ENCODE measurements around the gene CDH10.

CDH10 gene

DNA sequence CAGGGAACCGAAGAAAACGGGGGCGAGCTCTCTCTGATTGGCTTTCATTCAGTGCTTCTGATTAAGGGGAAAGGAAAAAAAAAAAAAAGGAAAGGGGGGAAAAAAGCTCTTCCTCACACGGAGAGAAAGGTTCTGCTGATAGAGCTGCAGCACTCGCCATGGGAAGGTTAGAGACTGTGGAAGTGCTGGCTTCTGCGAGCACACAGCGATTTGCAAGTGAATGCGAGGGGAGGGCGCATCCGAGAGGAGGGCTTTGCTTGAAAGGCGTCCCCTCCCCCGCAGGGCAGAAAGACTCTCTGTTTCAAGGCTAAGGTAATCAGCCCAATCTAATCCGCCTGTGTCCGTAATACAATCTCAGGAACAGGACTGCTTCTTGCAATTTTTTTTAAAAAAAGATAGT lies at the start of gene CDH10:
TSS of gene CDH10 (minus strand) at position 218 of the 400 bp plus-strand sequence. CDS start 51,488 bp downstream, outside the sequence.
- DNase-seq = no peak

DNA sequence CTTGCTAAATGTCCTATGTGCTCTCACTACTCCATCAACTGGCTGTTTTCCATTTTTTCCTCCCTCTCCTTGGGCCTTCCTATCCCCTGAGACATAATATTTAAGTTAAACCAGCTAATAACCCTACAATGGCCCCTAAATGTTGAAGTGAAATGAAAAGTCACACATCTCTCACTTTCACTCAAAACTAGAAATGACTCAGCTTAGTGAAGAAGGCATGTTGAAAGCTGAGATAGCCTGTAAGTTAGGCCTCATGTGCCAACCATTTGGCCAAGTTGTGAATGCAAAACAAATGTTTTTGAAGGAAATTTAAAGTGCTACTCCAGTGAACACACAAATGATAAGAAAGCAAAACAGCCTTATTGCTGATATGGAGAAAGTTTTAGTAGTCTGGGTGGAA lies 48.8 kb upstream of the CDH10 start:
- DNase-seq = no peak

DNA sequence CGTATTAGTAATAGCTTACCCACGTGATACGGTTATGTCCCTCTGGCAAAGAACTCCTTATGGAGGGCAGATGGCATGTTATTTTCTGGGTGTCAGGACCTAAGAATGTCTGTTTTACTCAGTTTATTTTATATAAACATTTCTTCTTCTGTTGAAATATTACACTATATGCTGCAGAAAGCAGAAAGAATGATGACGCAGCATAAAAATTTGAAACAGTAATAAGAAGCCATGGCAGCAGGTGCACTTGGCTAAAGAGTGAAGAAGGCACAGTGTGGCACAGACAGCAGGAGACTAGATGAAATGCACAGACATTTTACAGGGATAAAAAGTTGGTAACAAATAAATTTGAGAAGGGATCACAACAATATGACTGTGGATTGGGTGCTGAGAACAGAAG lies 46.3 kb upstream of the CDH10 start:
- no peak for DNase-seq

DNA sequence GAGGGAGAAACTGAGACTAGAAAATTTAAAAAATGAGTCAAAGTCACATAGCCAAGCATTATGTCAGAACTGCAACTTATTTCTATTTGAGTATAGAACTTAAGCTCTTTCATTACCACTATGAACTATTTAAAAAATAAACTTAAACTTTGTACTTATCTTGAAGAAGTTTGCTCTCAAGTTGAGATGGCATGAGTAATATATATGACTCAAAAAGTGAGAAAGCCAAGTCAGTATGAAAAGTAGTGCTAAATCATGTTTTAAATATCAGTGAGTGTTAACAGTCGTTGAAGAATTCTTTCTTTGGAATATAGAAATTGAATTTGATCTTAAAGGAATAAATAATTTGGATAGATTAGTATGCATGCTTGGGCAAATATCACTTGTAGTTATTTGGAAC lies 36.3 kb upstream of the CDH10 start:
- DNase-seq = no peak

DNA sequence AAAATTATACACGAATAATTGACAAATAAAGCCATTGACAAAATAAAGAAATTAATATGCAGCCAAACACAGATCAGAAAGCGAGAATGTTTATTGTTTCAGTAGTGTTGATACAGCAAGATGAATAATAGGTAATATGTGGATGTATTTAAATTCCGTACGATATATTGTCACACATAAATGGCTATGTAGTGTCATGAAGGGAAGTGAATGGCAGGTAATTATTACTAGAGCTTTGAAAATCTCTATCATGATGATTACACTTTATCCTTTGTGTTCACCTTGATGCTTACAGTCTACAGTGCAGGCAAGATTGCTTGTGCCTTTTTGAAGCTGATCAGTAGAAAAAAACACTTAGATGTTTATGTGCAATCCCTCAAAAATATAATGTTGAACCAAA lies 23.3 kb upstream of the CDH10 start:
- DNase-seq = no peak

DNA sequence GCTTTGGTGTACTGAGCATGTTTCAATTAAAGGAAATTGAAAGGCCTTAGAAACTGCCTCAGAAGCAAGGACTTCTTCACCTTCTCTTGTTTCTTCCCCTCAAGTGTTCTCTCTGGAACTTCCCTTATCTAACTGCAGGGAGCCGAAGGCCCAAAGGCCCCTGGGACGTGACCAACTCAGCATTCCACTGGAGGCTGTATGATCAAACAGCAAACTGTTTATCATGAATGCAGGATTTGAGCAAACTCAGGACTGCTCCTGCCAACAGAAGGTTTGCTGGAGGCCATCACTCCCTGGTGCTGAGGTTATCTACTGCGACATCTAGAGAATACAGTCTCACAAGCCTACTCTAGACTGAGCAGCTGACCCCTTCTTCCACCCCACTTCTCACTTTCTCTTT lies 4.8 kb upstream of the CDH10 start:
- no peak for DNase-seq

DNA sequence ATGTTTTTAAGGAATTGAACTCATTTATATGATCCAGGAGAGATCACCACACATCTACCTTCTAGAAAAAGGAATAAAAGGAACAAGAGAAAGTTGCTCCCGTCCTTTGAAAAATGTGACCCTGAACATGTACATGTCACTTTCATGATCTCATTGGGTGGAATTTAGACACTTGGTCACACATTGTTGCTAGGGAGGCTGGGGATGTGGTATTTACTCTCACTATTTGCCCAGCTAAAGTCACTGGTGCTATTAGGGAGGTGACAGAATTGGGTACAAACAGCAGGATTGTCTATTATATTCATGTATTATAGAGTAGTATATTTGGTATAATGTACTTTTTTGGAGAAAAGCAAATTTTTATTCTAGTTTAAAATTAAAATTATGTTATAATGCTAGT lies 2.1 kb upstream of the CDH10 start:
- no peak for DNase-seq

DNA sequence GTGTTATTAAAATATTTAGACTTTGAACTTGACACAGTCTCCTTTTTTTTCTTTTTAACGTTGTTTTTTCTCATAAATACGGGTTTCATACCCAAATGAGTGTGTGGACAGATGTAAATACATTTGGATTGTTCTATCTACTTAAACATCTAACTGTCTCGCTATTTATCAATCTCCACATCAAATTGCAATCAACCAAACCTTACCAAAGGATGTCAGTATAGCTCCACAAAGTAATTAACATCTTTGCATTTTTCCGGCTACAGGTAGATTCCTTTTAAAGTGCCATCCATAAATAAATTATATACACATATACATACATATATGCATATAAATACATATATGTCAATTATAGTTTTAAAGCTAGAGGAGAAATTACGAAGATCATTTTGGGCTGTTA lies 705 bp upstream of the CDH10 start:
- no peak for DNase-seq

DNA sequence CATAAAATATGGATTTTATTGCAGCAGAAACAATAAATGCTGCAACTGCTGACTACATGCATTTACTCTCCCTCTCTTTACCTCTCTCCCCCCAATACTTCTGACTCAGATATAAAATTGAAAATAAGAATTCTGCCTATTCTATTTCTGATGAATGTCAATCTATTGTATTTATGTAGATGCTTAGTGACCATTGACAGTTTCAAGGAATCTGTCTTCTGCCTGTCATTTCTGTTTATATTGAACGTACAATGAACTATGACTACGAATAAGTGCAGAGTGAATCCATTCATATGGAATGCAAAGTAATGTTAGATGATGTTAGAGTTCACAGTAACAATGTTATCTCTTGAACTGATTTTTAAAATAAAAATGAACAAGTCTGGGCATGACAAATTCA lies 898 bp downstream of the CDH10 start:
- no peak for DNase-seq

DNA sequence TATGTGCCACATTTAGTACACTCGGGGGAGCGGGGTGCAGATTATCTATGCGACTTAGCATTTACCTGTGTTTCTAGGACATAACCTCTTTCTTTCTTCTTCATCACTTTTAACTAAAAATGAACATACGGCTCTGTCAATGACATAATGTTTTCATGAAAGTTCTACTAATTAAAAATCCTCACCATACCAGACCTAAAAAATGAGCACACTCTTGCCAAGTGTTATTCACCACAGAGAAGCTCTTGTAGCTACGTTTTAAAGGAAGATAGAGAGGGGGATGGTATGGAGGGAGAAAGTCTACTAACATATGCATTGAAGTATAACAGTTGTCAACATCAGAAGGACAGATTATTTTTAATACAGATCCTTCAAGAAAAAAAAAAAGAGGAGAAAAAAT lies 1.6 kb downstream of the CDH10 start:
- no peak for DNase-seq

DNA sequence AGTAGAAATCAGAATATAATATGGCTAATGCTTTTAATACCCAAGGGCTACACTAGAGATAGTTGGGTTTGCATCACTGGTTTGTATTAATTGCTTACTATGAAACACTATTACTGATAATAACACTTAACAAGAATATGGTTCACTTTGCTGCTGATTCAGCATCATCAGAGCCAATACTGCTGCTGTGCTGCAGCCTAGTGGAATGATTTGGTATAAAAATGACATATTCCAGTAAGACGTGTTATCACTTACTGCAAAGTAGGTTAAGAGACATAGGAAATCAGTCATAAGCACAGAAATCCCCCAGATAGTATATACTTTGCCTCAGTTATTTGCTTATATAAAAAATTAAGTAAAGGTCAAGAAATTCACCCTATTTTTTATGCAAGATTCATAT lies 2.8 kb downstream of the CDH10 start:
- DNase-seq = no peak

DNA sequence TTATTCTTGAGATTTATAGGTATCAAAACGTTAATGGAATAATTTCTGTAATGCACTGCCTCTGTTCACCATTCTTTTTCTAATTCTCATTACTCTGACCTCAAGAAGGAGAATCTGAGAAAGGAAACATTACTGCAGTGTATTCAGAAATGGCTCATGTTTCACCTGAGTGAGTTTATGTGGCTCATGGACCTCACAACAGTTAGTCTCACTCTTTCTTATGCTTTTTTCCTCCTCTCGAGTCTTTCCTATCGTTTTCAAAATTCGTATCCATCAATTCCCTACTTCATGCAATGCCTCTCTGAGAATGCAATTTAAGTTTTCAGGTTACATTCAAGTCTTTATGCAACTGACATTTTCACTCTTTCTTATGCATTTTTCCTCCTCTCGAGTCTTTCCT lies 9.6 kb downstream of the CDH10 start:
- DNase-seq = no peak

DNA sequence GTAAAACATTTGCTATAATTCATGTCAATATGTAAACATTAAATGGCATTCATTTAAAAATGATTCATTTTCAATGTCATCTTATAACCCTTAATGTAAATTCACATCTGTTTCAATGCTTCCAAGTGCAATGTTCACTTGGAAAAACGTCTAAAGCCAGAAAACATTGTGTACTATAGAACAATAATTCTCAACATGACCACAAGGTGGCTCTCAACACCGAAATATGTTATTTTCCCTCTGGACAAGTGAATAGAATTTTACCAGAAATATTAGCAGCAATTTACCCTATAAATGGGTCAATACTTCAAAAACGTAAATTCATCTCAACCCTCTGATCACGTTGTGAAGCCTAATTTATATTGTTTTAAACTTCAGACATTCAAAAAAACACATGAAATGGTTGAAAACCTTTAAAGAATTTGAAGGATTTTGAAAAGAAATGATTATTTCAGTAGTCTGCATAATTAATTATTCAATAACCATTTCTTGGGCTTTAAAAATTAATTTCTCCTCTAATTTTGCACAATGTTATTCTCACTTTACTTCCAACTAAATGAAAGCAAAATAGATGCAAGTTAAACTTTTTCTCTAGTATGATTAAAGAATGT lies 11.0 kb downstream of the CDH10 start:
- no peak for DNase-seq

DNA sequence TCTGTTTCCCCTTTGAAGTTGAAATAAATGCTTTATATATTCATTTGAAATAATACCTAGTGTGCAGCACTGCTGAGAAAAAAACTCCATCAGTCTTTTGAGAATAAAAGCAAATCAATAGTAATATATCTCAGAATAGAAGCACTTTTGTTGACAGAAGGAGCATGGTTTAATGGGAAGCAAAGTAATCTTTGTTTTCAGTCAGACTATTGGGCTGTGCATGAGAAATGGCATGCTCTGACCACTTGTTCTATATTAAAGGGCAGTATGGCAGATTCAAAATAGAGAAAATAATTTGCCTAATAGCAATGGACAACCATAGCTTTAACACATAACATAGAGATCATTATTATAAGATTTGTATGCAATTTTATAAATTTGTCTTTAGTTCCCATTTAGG lies 12.4 kb downstream of the CDH10 start:
- no peak for DNase-seq

DNA sequence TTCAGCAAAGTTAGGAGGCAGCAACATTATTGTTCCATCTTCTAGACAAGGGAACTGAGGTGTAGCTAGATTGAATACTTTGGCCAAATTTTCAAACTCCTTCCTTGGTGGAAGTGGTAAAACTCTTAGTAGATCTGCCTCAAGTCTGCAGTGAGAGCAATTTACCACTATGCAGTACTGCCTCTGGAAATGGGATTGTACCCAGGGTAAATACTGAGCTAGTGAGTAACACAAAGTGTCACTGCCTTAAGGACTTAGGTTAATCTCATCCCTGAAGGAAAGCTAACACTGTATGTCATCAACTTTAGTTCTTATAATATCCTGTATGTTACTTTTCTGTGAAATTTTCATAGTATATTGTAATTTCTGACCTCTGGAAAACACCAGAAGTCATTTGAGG lies 13.9 kb downstream of the CDH10 start:
- no peak for DNase-seq

DNA sequence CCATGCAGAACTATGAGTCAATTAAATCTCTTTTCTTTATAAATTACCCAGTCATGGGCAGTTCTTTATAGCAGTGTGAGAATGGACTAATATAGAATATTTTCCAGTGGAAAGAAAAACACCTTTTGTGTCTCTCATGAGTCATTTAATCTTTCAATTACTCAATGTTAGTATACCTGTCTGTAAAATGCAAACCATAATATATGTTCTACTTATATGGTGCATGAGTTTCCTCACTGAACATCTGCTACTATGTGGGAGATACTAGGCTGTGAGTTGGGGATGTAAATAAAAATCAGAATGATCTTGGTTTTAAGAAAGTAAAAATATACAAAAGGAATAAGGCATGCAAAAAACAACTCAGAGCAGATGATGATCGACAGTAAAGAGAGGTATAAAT lies 15.0 kb downstream of the CDH10 start:
- no peak for DNase-seq

DNA sequence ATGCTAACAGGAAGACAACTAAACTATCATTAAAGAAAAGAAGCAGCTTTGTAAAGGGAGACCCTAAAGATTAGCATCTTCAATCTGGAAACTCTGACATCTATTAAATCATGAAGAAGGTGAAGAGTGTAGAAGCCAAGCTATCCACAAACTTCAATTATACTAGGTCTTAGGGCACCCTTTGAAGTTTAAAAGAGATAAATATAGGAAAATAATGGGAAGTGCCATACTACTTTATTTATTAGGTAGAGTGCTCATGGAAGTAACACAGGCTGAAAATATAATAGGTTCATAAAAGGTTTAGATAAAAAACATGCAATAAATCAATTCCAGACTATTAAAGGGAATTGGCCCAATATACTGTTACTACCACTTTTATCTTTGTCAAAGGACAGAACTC lies 19.9 kb downstream of the CDH10 start:
- no peak for DNase-seq

DNA sequence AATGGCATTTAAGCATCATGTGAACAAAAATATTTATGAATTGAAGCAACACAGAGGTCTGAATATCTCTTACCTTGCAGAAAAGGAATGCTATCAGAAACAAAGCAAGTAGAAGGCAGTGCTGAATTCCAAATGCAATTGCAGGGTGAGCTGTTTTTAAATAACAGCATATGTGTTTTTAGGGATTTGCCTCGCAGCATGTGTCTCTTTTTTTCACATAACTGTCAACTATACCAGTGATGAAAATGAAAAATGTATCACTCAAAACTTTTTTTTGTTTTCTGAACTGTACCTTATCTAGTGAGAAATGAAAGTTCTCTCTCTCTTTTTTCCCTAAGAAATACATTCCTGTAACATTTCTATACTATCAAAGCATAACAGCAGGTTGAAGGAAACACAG lies 21.2 kb downstream of the CDH10 start:
- no peak for DNase-seq

DNA sequence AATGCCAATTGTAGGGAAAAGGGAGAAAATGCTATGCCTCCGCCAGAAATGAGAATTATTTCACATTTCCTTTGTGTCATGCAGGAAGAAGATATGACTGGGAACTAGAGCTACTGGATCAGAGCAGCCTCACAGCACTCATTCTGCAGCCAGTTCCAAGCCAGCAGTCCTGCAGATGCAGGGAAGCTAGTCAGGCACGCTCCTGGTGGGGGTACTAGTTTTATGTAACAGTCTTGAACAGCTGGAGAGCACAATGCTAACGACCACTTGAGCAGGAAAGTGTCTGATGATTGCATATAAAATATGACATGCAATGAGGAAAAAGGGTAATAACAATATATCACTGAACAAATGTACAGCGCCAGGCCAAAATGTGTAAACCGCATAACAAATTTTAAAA lies 21.7 kb downstream of the CDH10 start:
- DNase-seq = no peak

DNA sequence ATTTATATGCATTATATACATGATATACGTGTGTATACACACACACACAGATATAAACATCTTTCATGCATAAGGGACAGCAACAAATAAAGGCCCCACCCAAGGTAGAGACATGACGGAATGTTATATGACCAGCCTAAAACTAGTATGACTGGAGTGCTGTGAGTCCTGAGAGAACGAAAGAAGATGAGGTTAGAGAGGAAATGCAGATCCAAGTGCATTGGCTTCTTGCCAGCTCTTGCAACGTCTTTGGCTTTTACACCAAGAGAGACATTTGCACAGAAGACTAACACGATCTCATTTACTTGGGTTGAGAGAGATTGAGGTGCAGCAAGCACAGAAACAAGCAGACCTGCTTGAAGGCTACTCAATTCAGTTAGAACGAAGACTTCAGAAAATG lies 23.0 kb downstream of the CDH10 start:
- DNase-seq = no peak

DNA sequence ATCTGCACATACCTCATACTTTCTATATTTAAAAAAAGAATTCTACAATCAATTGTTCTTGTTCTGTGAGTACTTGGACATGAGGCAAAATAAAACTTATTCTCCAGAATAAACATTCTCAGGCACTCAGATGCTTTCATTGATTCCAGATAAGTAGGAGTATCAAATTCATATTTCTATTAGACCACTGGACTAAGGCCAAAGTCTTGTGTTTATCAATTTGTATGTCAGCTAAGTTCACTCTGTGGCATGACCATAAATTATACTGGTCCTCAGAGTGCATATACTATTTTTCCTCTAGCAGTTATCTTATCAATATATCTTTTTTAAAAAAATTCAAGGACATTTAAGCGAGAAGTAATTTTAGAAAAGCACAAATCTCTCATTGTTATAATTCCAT lies 28.2 kb downstream of the CDH10 start:
- DNase-seq = no peak

DNA sequence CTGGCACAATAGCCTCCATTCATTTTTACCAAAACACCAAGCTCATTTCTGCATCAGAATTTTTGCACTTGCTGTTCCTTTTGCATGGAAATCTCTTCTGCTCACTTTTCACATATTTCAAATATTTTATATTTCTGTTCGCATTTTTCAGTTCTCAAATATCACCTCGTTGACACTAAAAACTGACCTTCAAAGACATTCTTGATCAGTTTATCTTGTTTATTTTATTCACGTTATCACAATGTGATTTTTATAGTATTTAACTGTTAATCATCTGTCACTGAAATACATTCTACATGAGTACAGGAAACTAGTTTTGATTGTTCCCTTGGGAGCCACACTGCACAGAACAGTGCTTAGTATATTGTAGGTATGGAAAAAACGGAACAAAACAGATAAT lies 29.6 kb downstream of the CDH10 start:
- DNase-seq = no peak

DNA sequence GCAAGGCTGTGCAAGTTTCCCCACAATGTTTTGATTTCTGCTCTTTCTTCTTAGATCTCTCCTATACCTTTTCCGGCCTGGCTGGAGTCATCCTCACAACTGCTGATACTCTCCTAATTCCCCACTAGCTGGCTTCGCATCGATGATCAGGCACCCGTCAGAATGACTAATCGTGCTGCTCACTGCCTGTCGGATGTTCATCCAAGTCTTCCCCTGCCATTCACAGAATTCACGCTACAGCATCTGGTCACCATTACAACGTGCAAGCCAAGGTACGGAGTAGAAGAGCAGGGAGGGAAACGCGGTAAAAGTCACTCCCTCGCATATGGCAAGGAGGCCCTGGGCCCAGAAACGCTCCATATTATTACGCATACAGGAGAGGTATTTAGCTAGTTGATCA lies 35.1 kb downstream of the CDH10 start:
- no peak for DNase-seq

DNA sequence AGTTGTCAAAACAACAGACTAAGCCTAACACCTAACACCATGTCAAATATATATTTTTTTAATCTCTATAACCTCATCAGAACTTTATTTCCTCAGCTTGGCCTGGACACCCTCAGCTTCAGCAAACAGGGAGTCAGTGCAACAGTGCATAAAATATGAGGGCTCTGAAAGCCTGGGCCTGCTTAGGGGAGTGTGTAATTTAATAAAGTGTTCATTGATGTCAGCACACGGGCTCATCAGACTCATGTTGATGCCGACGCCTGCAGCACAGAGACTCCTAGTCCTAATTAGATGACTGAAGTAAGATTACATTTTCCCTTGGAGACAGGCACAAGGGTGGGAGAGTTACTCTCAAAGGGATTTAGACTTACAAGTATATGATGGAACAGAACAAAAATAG lies 37.8 kb downstream of the CDH10 start:
- DNase-seq = no peak

DNA sequence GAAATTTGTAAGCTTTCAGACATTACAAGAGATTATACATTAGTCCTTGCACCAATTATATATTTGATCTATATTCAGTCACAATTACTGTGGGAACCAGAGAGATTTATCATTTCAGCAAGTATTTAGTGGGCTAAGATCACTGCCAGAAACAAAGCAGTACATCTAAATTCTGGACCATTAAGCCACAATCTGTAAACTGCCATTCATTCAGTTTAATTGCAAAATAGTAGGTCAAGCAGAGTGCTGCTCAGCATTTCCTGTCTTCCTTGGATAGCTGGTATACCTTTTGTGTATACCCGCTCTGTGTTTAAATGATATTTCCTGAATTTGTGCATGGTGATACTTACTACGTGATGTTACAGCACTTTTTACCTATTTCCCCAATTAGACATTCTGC lies 42.6 kb downstream of the CDH10 start:
- DNase-seq = no peak

DNA sequence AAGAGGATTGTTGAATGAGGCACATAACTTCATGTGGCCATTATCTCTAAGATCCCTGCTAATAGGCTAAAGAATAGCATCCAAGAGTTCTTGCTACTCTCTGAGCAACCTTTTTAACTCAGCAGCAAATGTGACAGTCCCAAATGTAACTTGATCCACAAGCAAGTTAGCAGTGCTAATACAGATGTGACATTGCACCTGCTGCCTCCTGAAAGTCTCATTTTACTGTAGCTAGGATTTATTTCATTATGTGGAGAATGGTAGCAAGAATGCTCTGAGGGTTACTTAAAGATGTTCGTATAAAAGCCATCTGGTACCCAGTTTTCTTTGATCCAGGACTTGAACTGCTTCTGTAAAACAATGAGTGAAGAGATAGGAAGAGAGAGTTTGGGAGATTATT lies 45.8 kb downstream of the CDH10 start:
- DNase-seq = no peak

Data from bone marrow (tissue), 2 donors.